ENCODE measurements around the gene CIAPIN1.

The CIAPIN1 gene

GRCh38 chr16:57476546-57477410, 29.6 kb upstream of the CIAPIN1 start:
- DNase-seq (ENCODE audit: low spot score), result no peak

GRCh38 chr16:57475711-57476339, 28.6 kb upstream of the CIAPIN1 start:
- DNase-seq (ENCODE audit: low spot score), result peak; percentile 65

GRCh38 chr16:57474671-57475661, 27.8 kb upstream of the CIAPIN1 start:
- no peak for DNase-seq (ENCODE audit: low spot score)

- no peak for DNase-seq (ENCODE audit: low spot score)
Measured at GRCh38 chr16:57473906-57474305, 26.7 kb upstream of the CIAPIN1 start.

DNA sequence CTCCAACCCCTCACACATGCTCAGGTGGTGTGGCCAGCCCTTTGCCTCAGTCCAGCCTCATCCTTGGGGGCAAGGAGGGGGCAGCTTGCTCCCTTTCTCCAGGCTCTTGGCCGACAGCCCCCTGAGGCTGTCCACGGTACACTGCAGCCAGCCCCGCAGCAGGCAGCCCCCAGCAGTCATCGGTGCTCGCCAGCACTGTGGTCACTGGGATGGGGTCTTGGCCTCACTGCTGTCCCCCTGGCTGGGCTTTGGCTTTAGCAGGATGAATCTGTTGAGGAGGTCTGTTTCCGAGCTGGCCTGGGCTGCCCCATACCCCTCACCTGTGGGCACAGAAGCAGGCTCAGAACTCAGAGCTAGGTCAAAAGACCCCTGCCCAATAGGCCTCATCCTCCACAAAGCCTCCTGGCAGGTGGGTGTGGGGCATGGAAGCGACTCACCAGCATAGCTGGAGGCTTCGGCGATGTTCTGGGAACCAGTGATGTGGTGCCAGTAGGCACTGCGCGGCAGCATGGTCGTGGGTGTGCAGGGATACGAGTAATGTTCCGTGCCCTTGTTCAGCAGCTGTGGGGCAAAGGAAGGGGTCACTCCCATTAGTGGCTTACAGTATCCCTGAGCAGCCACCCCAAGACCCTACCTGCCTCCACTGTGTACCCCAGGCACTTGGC, 26.1 kb upstream of the CIAPIN1 start:
- DNase-seq (ENCODE audit: low spot score), result no peak

DNA sequence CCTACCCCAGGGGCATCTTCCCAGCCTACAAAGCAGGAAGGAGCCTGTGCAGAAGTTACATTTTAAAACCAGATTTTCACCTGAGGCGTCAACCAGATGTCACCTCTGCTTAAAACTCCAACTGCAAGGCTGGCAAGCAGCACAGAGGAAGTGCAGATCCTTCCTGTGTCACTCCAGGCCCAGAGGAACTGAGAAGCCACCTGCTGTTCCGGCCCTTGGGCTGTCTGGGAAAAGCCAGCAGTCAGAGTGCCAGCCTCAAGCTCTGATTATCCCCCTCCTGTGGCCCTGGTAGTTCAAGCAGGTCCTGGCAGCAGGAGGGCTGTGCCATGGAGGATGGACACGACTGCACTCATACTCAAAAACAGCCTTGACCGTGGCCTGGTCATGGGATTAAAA, 25.5 kb upstream of the CIAPIN1 start:
- no peak for DNase-seq (ENCODE audit: low spot score)

GRCh38 chr16:57471852-57472664, 24.9 kb upstream of the CIAPIN1 start:
- DNase-seq (ENCODE audit: low spot score), result no peak

DNA sequence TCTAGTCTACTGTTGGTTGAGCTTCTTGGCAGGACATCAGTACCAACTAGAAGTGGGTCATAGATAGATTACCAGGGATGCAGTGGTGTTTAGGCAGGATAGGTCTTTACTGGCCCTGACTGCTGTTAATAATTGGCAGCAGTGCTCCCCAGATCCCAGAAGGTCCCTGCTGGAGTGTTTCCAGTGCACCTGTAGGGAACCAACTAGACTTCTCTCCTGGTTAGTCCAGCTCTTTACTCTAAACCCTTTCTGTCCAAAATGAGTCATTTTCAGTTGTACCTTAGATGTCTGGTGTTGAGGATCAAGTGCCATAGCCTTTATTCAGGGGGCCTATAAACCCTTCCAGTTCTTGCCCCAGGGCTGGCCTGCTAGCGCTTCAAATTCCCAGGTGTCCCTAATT, 24.0 kb upstream of the CIAPIN1 start:
- no peak for DNase-seq (ENCODE audit: low spot score)

GRCh38 chr16:57470711-57471110, 23.5 kb upstream of the CIAPIN1 start:
- DNase-seq (ENCODE audit: low spot score), result no peak

GRCh38 chr16:57469917-57470470, 22.8 kb upstream of the CIAPIN1 start:
- no peak for DNase-seq (ENCODE audit: low spot score)

DNA sequence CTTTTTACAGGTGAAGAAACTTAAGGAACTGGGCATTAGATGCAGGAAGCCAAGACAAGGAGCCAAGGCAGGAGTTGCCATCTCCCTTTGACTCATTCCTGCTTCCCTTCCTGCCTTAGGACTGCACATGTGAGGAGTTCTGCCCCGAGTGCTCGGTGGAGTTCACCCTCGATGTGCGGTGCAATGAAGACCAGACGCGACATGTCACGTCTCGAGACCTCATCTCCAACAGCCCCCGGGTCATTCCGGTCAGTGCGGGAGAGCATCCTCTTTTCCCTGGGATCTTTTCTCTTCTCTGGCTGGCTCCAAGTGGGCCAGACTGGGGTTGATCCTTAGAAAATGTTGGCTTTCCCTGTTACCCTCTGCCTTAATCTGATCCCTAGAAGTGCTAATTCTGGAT, 21.9 kb upstream of the CIAPIN1 start:
- no peak for DNase-seq (ENCODE audit: low spot score)

DNA sequence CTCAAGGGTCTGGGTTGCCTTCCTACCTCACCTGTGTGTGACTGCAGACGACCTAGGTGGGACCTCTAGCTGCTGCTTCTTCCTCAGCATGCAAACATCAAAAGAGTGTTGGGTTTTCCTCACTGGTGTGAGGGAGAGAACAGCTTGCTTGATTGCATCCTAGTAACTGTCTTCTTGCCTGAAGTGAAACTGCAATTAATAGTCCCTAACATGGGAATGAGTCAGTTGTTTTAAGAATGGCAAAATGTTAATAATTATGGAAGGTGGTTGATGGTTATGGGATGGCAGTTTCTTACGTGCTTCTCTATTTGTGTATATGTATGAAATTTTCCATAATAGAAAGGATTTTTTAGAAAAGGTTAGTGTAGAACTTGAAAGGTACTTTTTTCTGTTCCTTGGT, 21.2 kb upstream of the CIAPIN1 start:
- no peak for DNase-seq (ENCODE audit: low spot score)

GRCh38 chr16:57464523-57464922, 17.3 kb upstream of the CIAPIN1 start:
- DNase-seq (ENCODE audit: low spot score), result no peak

DNA sequence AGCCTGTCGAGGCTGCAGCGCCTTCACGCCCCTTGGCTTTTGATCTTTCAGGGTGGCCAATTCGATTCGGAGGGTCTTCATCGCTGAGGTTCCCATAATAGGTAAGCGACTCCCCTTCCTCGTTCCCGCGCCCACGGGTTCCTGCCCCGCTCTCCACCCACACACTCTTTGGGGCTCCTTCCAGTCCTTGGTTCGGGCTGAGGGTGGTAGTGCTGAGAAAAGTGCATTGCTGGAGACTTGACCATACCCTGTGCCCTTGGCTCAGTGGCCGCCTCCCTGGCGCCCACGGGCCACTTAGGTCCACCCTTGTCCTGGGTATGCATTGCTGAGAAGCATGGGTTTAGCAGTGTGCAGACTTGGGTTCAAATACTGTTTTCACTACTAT, 15.8 kb upstream of the CIAPIN1 start:
- no peak for DNase-seq (ENCODE audit: low spot score)

- DNase-seq (ENCODE audit: low spot score), result peak; percentile 89
Measured at GRCh38 chr16:57462209-57462977, 15.2 kb upstream of the CIAPIN1 start, which contains the start of gene POLR2C. Gene POLR2C (plus strand): TSS chr16:57462679. CDS start chr16:57462725, 46 bp downstream.

DNA sequence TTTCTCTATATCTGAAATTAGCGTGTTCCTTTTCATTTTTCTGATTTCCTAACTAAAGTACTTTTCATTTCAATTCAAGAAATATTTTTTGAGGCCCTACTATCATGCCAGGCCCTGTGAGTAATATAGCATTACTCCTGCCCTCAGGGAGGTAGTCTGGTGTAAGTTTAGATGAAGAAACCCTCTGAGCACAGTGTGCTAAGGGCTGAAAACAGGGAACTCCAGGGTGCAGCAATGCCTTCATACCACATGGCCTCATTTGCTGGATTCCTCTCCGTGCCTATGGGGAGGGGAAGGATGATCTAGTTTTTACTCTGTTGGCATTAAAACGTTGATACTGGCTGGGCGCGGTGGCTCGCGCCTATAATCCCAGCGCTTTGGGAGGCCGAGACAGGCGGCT, 4.8 kb upstream of the CIAPIN1 start:
- DNase-seq (ENCODE audit: low spot score), result no peak

GRCh38 chr16:57446531-57447185, 527 bp downstream of the CIAPIN1 start:
- DNase-seq (ENCODE audit: low spot score), result no peak

- DNase-seq (ENCODE audit: low spot score), result no peak
Measured at GRCh38 chr16:57445510-57445909, 1.7 kb downstream of the CIAPIN1 start.

DNA sequence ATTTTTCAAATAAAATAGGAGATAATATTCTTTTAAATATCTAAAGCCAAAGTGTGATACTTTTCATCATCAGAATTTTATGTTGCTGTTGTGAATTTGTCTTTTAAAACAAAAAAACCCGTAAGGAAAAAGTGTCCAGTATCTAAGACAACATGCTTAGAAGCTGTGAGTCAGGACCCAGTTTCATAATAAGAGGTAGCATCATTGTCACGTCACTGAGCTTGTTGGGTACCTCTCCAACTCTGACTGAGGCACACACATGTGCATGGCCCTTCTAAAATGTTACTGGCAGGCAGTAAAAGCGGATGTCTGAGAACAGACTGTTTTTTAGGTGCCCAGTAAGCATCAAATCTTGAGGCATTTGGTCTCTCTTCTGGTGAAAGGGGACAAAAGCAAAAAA, 2.5 kb downstream of the CIAPIN1 start:
- no peak for DNase-seq (ENCODE audit: low spot score)
